PC-9 (cell line): ENCODE measurements around the gene IL10RB.

Experiments
- CTCF ChIP-seq: fragments of 200-600 bp; sonication (generic); conservative IDR thresholded peaks from 2 replicates; pipeline ENCODE4 v1.6.1; 2017; ENCODE audit warnings: mixed run types, antibody characterized with exemption, mild to moderate bottlenecking, moderate library complexity
- EZH2 ChIP-seq: fragments of 200-600 bp; sonication (generic); IDR thresholded peaks from 2 replicates; pipeline ENCODE4 v1.8.0; 2017; ENCODE audit warnings: antibody characterized with exemption, low read depth

DNA sequence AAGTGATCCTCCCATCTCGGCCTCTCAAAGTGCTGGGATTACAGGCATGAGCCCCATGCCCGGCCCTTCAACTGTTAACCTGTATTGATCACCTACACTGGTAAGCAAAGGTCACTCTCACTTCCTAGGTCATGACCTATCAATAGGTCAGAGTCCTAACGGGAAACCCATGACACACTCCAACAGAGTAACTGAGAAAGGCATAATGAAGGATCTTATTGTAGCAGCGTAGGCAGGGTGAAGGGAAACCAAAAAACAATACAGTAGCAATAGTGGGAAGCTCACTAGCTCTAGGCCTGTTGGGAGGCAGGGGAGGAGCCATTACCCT, 39.1 kb downstream of the IL10RB start:
- TF ChIP-seq CTCF (no peak), EZH2 (no peak)
